Hepatocyte (in vitro differentiated cells): ENCODE data around the gene DNAAF1.

Experiments
- EZH2 ChIP-seq: fragments of 200-600 bp; sonication (generic); IDR thresholded peaks from 2 replicates; pipeline ENCODE4 v1.6.1; 2016; ENCODE audit warnings: antibody characterized with exemption, mild to moderate bottlenecking, borderline replicate concordance
- TF ChIP-seq, protein P1 (sequence below): fragments of 200-600 bp; sonication (generic); IDR thresholded peaks from 2 replicates; pipeline ENCODE4 v1.5.1; 2016; ENCODE audit warnings: antibody characterized with exemption, mild to moderate bottlenecking; ENCODE audit not compliant: poor library complexity

DNA sequence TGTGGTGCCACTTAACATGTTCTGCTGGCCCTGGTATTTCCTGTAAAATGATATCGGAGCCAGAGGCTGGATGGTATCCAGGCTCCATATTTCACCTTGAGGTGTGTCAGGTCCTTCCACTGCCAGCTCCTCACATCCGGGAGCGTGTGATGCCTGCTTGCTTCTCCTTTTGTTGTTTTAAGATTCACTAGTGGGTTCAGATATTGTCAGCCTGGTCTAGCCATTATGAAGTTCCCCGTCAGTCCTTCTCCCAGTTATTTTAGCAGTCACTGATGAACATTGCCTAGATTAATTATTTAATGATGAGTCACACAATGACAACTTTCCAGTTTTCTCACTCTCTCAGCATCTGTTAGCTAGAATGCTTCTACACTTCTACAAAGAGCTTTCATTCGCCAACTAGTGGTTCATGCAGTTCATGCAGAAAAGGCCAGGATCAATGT, 11.3 kb downstream of the DNAAF1 start:
- TF ChIP-seq, protein P1, sequence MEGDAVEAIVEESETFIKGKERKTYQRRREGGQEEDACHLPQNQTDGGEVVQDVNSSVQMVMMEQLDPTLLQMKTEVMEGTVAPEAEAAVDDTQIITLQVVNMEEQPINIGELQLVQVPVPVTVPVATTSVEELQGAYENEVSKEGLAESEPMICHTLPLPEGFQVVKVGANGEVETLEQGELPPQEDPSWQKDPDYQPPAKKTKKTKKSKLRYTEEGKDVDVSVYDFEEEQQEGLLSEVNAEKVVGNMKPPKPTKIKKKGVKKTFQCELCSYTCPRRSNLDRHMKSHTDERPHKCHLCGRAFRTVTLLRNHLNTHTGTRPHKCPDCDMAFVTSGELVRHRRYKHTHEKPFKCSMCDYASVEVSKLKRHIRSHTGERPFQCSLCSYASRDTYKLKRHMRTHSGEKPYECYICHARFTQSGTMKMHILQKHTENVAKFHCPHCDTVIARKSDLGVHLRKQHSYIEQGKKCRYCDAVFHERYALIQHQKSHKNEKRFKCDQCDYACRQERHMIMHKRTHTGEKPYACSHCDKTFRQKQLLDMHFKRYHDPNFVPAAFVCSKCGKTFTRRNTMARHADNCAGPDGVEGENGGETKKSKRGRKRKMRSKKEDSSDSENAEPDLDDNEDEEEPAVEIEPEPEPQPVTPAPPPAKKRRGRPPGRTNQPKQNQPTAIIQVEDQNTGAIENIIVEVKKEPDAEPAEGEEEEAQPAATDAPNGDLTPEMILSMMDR, result no peak
- no peak for TF ChIP-seq EZH2
